CD4-positive, alpha-beta memory T cell (primary cell): ENCODE data around the gene PLPP4. TPM values are rescaled to one million over a fixed set of nuclear protein-coding genes. Genes with fewer than 3 reads are reported as not detected.

ENCODE experiments used
- CTCF ChIA-PET: fragments of 350-600 bp; sonication (Branson Sonifier 250); formaldehyde crosslinking; loops from one replicate; lab custom pipeline; 2021; ENCODE audit warnings: inconsistent platforms; ENCODE audit not compliant: partially characterized antibody; lab: Charles Lee
- POLR2A ChIA-PET: fragments of 350-600 bp; sonication (Branson Sonifier 250); formaldehyde crosslinking; loops from one replicate; lab custom pipeline; 2021; ENCODE audit not compliant: partially characterized antibody; lab: Charles Lee
- DNase-seq, 5 donors: peaks; one replicate each; pipeline versions ENCODE4 v3.0.0 to v3.0.0-alpha.2; 2020 to 2022; ENCODE audit warnings: mixed read lengths in 1 of 5
- H3K27ac ChIP-seq: one replicate; pipeline ENCODE4 v1.7.0; 2013; ENCODE audit warnings: low read depth, low read length
- H3K27me3 ChIP-seq: 2 replicates; pipeline ENCODE4 v1.7.0; 2013; ENCODE audit warnings: mild to moderate bottlenecking, low read length, moderate library complexity; ENCODE audit not compliant: insufficient read depth
- H3K36me3 ChIP-seq: 2 replicates; pipeline ENCODE4 v1.7.0; 2013; ENCODE audit warnings: mild to moderate bottlenecking, low read length, moderate library complexity; ENCODE audit not compliant: insufficient read depth
- H3K4me1 ChIP-seq: 2 replicates; pipeline ENCODE4 v1.7.0; 2013; ENCODE audit warnings: mild to moderate bottlenecking, low read length, moderate library complexity; ENCODE audit not compliant: insufficient read depth
- H3K4me3 ChIP-seq, 2 donors: one replicate each; pipeline ENCODE4 v1.7.0; 2013; ENCODE audit warnings: low read length in 2 of 2, mild to moderate bottlenecking in 1 of 2
- H3K9me3 ChIP-seq, 2 donors: one replicate each; pipeline ENCODE4 v1.7.0; 2013; ENCODE audit warnings: low read length in 2 of 2, control low read depth in 1 of 2; ENCODE audit not compliant: control insufficient read depth in 1 of 2
- H3K27ac Mint-ChIP-seq, 7 donors: one replicate each; pipeline ENCODE4 v1.8.0; 2020 to 2021; ENCODE audit warnings: mixed read lengths in 7 of 7, mild to moderate bottlenecking in 6 of 7, inconsistent platforms in 3 of 7, moderate library complexity in 3 of 7
- H3K27me3 Mint-ChIP-seq, 2 donors: one replicate each; pipeline ENCODE4 v1.8.0; 2020 to 2021; ENCODE audit warnings: mixed read lengths in 2 of 2
- H3K36me3 Mint-ChIP-seq, 2 donors: one replicate each; pipeline ENCODE4 v1.8.0; 2020 to 2021; ENCODE audit warnings: mixed read lengths in 2 of 2, inconsistent platforms in 1 of 2, mild to moderate bottlenecking in 1 of 2
- H3K4me1 Mint-ChIP-seq, 4 donors: one replicate each; pipeline ENCODE4 v1.8.0; 2020 to 2021; ENCODE audit warnings: mixed read lengths in 4 of 4, mild to moderate bottlenecking in 1 of 4
- H3K4me3 Mint-ChIP-seq, 8 donors: one replicate each; pipeline ENCODE4 v1.8.0; 2020 to 2021; ENCODE audit warnings: mixed read lengths in 8 of 8, mild to moderate bottlenecking in 7 of 8, moderate library complexity in 6 of 8, inconsistent platforms in 3 of 8
- H3K9me3 Mint-ChIP-seq, 8 donors: one replicate each; pipeline ENCODE4 v1.8.0; 2020 to 2021; ENCODE audit warnings: mixed read lengths in 8 of 8, mild to moderate bottlenecking in 5 of 8, inconsistent platforms in 3 of 8, moderate library complexity in 1 of 8
- intact Hi-C: fragments of 100-400 bp; cut with micrococcal nuclease; formaldehyde crosslinking; loops from one replicate; pipeline ENCODE4 v1.15.1; 2023
- polyA plus RNA-seq, 2 donors: library from polyadenylated mRNA; unstranded; fragments of 300-500 nt; fragmentation: Illumina TruSeq; gene quantifications; one replicate each; pipeline ENCODE4 v1.2.3, GENCODE V29; 2021
- total RNA-seq, 2 experiments: library from RNA; stranded (reverse); gene quantifications; one replicate each; pipeline ENCODE4 v1.2.3, GENCODE V29; 2021

Gene PLPP4
- total and polyA plus RNA-seq, 4 experiments from 2014 or later = not detected

GRCh38 chr10:120516426-120516825, 59.4 kb downstream of the PLPP4 start:
- H3K36me3 Mint-ChIP-seq = no peaks in the 10 kb centered on the region

GRCh38 chr10:120517196-120517595, 60.2 kb downstream of the PLPP4 start:
- CTCF ChIA-PET = no interaction called here
- Histone ChIP-seq H3K36me3 (no peaks in the 10 kb centered on the region), H3K4me3 (no peak overlapping the region), H3K27me3 (no peaks in the 10 kb centered on the region), H3K9me3 (no peaks in the 10 kb centered on the region), H3K4me1 (no peaks in the 10 kb centered on the region), H3K27ac (no peak overlapping the region)
- Mint-ChIP-seq H3K36me3 (no peaks in the 10 kb centered on the region), H3K27me3 (no peaks in the 10 kb centered on the region), H3K9me3 (peaks cover 0 to 9% (median 0%) of the 10 kb centered on the region in 8 donors), H3K4me3 (no peak overlapping the region), H3K27ac (no peak overlapping the region), H3K4me1 (no peaks in the 10 kb centered on the region)
- POLR2A ChIA-PET = no interaction called here
- no peak for DNase-seq
- intact Hi-C loops = no loop called here

More at GRCh38 chr10:120516426-120516825, 59.4 kb downstream of the PLPP4 start:
- Mint-ChIP-seq H3K4me3 (no peak overlapping the region), H3K4me1 (no peaks in the 10 kb centered on the region), H3K9me3 (peaks cover 0 to 10% (median 0%) of the 10 kb centered on the region in 8 donors), H3K27ac (no peak overlapping the region), H3K27me3 (no peaks in the 10 kb centered on the region)
- H3K27me3 ChIP-seq = no peaks in the 10 kb centered on the region
- no peaks in the 10 kb centered on the region for H3K9me3 ChIP-seq
- H3K4me3 ChIP-seq = no peak overlapping the region
- H3K27ac ChIP-seq = no peak overlapping the region
- intact Hi-C loops = no loop called here
- DNase-seq = no peak
- CTCF ChIA-PET = no interaction called here
- no peaks in the 10 kb centered on the region for H3K4me1 ChIP-seq
- no peaks in the 10 kb centered on the region for H3K36me3 ChIP-seq
- POLR2A ChIA-PET = no interaction called here

GRCh38 chr10:120517881-120518484, 61.0 kb downstream of the PLPP4 start:
- no peaks in the 10 kb centered on the region for H3K9me3 ChIP-seq
- CTCF ChIA-PET = no interaction called here
- H3K36me3 ChIP-seq = no peaks in the 10 kb centered on the region
- Mint-ChIP-seq H3K9me3 (peaks cover 0 to 5% (median 0%) of the 10 kb centered on the region in 8 donors), H3K27ac (no peak overlapping the region), H3K4me1 (no peaks in the 10 kb centered on the region), H3K36me3 (no peaks in the 10 kb centered on the region), H3K27me3 (no peaks in the 10 kb centered on the region), H3K4me3 (no peak overlapping the region)
- H3K27ac ChIP-seq = no peak overlapping the region
- H3K4me1 ChIP-seq = no peaks in the 10 kb centered on the region
- H3K27me3 ChIP-seq = no peaks in the 10 kb centered on the region
- intact Hi-C loops = no loop called here
- no peak for DNase-seq
- H3K4me3 ChIP-seq = no peak overlapping the region
- POLR2A ChIA-PET = no interaction called here

- H3K27ac Mint-ChIP-seq = no peak overlapping the region
- no peaks in the 10 kb centered on the region for H3K4me1 Mint-ChIP-seq
- POLR2A ChIA-PET = no interaction called here
- CTCF ChIA-PET = no interaction called here
- intact Hi-C loops = no loop called here
- Histone ChIP-seq H3K4me3 (no peak overlapping the region), H3K36me3 (no peaks in the 10 kb centered on the region), H3K27ac (no peak overlapping the region), H3K9me3 (no peaks in the 10 kb centered on the region), H3K27me3 (no peaks in the 10 kb centered on the region), H3K4me1 (no peaks in the 10 kb centered on the region)
- DNase-seq = no peak
- no peak overlapping the region for H3K4me3 Mint-ChIP-seq
- H3K9me3 Mint-ChIP-seq = peaks cover 0 to 3% (median 0%) of the 10 kb centered on the region in 8 donors
- no peaks in the 10 kb centered on the region for H3K27me3 Mint-ChIP-seq
- no peaks in the 10 kb centered on the region for H3K36me3 Mint-ChIP-seq
Observed at GRCh38 chr10:120521880-120522279, 64.9 kb downstream of the PLPP4 start.

- H3K27me3 ChIP-seq = no peaks in the 10 kb centered on the region
- H3K36me3 ChIP-seq = no peaks in the 10 kb centered on the region
- no peak overlapping the region for H3K4me3 ChIP-seq
- no peaks in the 10 kb centered on the region for H3K27me3 Mint-ChIP-seq
- ChIA-PET CTCF (no interaction called here), POLR2A (no interaction called here)
- H3K4me3 Mint-ChIP-seq = no peak overlapping the region
- intact Hi-C loops = no loop called here
- H3K9me3 Mint-ChIP-seq = peaks cover 0 to 3% (median under 1%) of the 10 kb centered on the region in 8 donors
- no peaks in the 10 kb centered on the region for H3K4me1 Mint-ChIP-seq
- H3K36me3 Mint-ChIP-seq = no peaks in the 10 kb centered on the region
- H3K27ac ChIP-seq = no peak overlapping the region
- no peaks in the 10 kb centered on the region for H3K9me3 ChIP-seq
- H3K27ac Mint-ChIP-seq = no peak overlapping the region
- no peaks in the 10 kb centered on the region for H3K4me1 ChIP-seq
- no peak for DNase-seq
Observed at GRCh38 chr10:120527691-120528090, 70.7 kb downstream of the PLPP4 start.

- Histone ChIP-seq H3K27me3 (no peaks in the 10 kb centered on the region), H3K36me3 (no peaks in the 10 kb centered on the region), H3K4me1 (no peaks in the 10 kb centered on the region), H3K27ac (no peak overlapping the region), H3K9me3 (no peaks in the 10 kb centered on the region), H3K4me3 (no peak overlapping the region)
- ChIA-PET CTCF (no interaction called here), POLR2A (no interaction called here)
- intact Hi-C loops = no loop called here
- Mint-ChIP-seq H3K4me3 (no peak overlapping the region), H3K27me3 (no peaks in the 10 kb centered on the region), H3K9me3 (peaks cover 0 to 17% (median 8%) of the 10 kb centered on the region in 8 donors), H3K36me3 (no peaks in the 10 kb centered on the region), H3K27ac (no peak overlapping the region), H3K4me1 (no peaks in the 10 kb centered on the region)
- DNase-seq = no peak
Observed at GRCh38 chr10:120530699-120531098, 73.7 kb downstream of the PLPP4 start.

DNA sequence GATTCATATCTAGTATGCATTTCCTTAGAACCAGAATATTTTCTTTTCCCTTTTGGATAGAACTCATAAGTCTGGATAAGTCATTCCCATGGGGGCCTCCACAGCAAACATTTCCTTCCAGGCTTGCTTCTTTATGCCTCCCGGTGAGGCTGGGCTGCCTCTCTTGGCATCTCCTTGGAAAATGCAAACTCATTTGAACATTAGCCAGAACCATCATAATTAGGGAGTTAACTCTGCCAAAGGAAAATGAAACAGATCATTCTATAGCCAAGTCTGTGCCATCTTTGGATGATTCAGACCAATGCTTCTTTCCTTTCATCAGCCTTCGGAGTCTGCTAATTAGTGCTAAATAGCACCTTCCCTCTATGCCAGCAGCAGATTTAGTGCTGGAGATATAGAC, 81.1 kb downstream of the PLPP4 start:
- H3K4me1 Mint-ChIP-seq = no peaks in the 10 kb centered on the region
- no peak overlapping the region for H3K4me3 Mint-ChIP-seq
- Histone ChIP-seq H3K4me3 (no peak overlapping the region), H3K4me1 (no peaks in the 10 kb centered on the region), H3K27ac (no peak overlapping the region), H3K27me3 (no peaks in the 10 kb centered on the region), H3K9me3 (no peaks in the 10 kb centered on the region), H3K36me3 (no peaks in the 10 kb centered on the region)
- intact Hi-C loops = no loop called here
- no peak for DNase-seq
- H3K36me3 Mint-ChIP-seq = no peaks in the 10 kb centered on the region
- no peaks in the 10 kb centered on the region for H3K27me3 Mint-ChIP-seq
- ChIA-PET POLR2A (no interaction called here), CTCF (no interaction called here)
- H3K27ac Mint-ChIP-seq = no peak overlapping the region
- peaks cover 0 to 17% (median 7%) of the 10 kb centered on the region in 8 donors for H3K9me3 Mint-ChIP-seq
